ENCODE data around the gene LPA. TPM values are rescaled to one million over a fixed set of nuclear protein-coding genes. Genes with fewer than 3 reads are reported as not detected.

LPA gene
- total RNA-seq, 1 experiment from 2014 or later = 0.13 TPM

DNA sequence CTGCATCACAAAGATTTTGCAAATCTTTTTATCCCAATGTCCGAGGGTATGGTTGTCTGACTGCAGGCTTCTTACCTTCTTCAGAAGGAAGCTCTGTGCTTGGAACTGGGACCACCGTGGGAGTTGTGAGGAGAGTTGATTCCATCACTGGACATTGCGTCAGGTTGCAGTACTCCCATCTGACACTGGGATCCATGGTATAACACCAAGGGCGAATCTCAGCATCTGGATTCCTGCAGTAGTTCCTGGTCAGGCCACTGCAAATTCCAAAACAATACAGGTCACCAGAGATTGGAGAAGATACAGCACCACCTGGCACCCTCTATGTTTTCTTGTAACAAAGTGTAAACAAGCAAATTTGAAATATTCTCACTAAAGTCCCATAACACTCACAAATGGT, 77.7 kb downstream of the LPA start:
- H3K27me3 Mint-ChIP-seq (ENCODE audit: low read depth) = peaks cover 6% of the 10 kb centered on the region
- Histone ChIP-seq H4K8ac (replicated peaks; ENCODE audit: insufficient read length, low read depth, low read length) (no peak overlapping the region), H4K5ac (ENCODE audit: insufficient read length, low read depth, low read length) (no peak overlapping the region), H3K4ac (ENCODE audit: low read depth, low read length) (no peak overlapping the region), H2AFZ (ENCODE audit: low read length) (no peak overlapping the region), H4K20me1 (ENCODE audit: control insufficient read depth, insufficient read depth, insufficient read length) (no peaks in the 10 kb centered on the region), H3K9me3 (ENCODE audit: control insufficient read depth, low read depth, low read length) (no peaks in the 10 kb centered on the region), H2BK20ac (ENCODE audit: low read depth, low read length, poor library complexity, severe bottlenecking) (no peak overlapping the region), H3K79me2 (ENCODE audit: insufficient read depth, low read length) (no peaks in the 10 kb centered on the region), H4K91ac (ENCODE audit: insufficient read length, low read depth, low read length) (no peak overlapping the region), H2AK5ac (ENCODE audit: insufficient read length, low read length) (no peak overlapping the region), H3K4me1 (ENCODE audit: insufficient read depth, low read length) (no peaks in the 10 kb centered on the region), H3K4me2 (ENCODE audit: insufficient read depth, insufficient read length, low read length) (no peak overlapping the region), H3K23me2 (ENCODE audit: insufficient read length, low read depth, low read length, poor library complexity, severe bottlenecking) (no peaks in the 10 kb centered on the region), H3K18ac (ENCODE audit: insufficient read length, low read depth, low read length) (no peak overlapping the region), H3K27ac (ENCODE audit: insufficient read length, low read depth, low read length) (no peak overlapping the region), H3K14ac (ENCODE audit: insufficient read depth, low read length) (no peak overlapping the region), H3K79me1 (ENCODE audit: insufficient read depth, low read depth, low read length, poor library complexity, severe bottlenecking) (no peaks in the 10 kb centered on the region), H3K9ac (ENCODE audit: extremely low read depth, insufficient read length, low read length) (no peak overlapping the region), H3T11ph (ENCODE audit: low read length) (no peak overlapping the region), H3K23ac (ENCODE audit: insufficient read length, low read depth, low read length) (no peak overlapping the region), H2BK12ac (ENCODE audit: insufficient read length, low read depth, low read length) (no peak overlapping the region), H2BK120ac (ENCODE audit: low read depth, low read length, poor library complexity, severe bottlenecking) (no peak overlapping the region), H2BK15ac (ENCODE audit: low read depth, low read length) (no peak overlapping the region), H2BK5ac (ENCODE audit: insufficient read length, low read length) (no peak overlapping the region), H3K56ac (ENCODE audit: insufficient read length, low read depth, low read length) (no peak overlapping the region), H3K27me3 (ENCODE audit: insufficient read depth, low read length) (no peaks in the 10 kb centered on the region)
- no peaks in the 10 kb centered on the region; a peak in 3 of 7 replicates for H3K36me3 Mint-ChIP-seq (ENCODE audit: insufficient read depth in 1 of 3, low read depth in 3 of 3)
- H3K9me3 Mint-ChIP-seq = peaks cover 31 to 94% of the 10 kb centered on the region in 2 experiments
- H3K4me1 Mint-ChIP-seq = no peaks in the 10 kb centered on the region
- no peak overlapping the region for H3K27ac Mint-ChIP-seq
- no peak for DNase-seq
- H3K4me3 Mint-ChIP-seq = no peak overlapping the region
- TF ChIP-seq, protein P1, sequence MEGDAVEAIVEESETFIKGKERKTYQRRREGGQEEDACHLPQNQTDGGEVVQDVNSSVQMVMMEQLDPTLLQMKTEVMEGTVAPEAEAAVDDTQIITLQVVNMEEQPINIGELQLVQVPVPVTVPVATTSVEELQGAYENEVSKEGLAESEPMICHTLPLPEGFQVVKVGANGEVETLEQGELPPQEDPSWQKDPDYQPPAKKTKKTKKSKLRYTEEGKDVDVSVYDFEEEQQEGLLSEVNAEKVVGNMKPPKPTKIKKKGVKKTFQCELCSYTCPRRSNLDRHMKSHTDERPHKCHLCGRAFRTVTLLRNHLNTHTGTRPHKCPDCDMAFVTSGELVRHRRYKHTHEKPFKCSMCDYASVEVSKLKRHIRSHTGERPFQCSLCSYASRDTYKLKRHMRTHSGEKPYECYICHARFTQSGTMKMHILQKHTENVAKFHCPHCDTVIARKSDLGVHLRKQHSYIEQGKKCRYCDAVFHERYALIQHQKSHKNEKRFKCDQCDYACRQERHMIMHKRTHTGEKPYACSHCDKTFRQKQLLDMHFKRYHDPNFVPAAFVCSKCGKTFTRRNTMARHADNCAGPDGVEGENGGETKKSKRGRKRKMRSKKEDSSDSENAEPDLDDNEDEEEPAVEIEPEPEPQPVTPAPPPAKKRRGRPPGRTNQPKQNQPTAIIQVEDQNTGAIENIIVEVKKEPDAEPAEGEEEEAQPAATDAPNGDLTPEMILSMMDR (conservative IDR thresholded peaks at IDR 0.05) = no peak
- WGBS (ENCODE audit: extremely low coverage, insufficient read length, low lambda C conversion rate) = no CpG with 5 or more reads among the region's 4 CpGs

All from H9 (cell line).